HK-2 (cell line): ENCODE results near the gene CSGALNACT2.
"Not testable (repeated sequence)": the region's sequence is repeated elsewhere in the genome, so short reads cannot be mapped to it uniquely, and the experiment has no call there.

Experiments
- DNase-seq: peaks from one replicate; pipeline ENCODE4 v3.0.0-alpha.2; 2018; ENCODE audit not compliant: unreplicated experiment

Gene CSGALNACT2

GRCh38 chr10:43137717-43138020 lies 576 bp upstream of the CSGALNACT2 start:
- DNase-seq: peak; percentile 76

GRCh38 chr10:43138757-43139241 lies 554 bp downstream of the CSGALNACT2 start:
- no peak for DNase-seq

GRCh38 chr10:43141421-43141820 lies 3.2 kb downstream of the CSGALNACT2 start:
- DNase-seq: no peak

GRCh38 chr10:43145311-43145710 lies 7.1 kb downstream of the CSGALNACT2 start:
- DNase-seq: no peak

GRCh38 chr10:43145936-43146335 lies 7.7 kb downstream of the CSGALNACT2 start:
- not testable (repeated sequence) for DNase-seq

GRCh38 chr10:43151371-43151770 lies 13.1 kb downstream of the CSGALNACT2 start:
- DNase-seq: no peak

GRCh38 chr10:43153901-43154300 lies 15.7 kb downstream of the CSGALNACT2 start:
- DNase-seq: no peak

- DNase-seq: no peak
Observed at GRCh38 chr10:43155221-43155620, 17.0 kb downstream of the CSGALNACT2 start.

GRCh38 chr10:43155741-43156140 lies 17.5 kb downstream of the CSGALNACT2 start:
- DNase-seq: no peak

- DNase-seq: no peak
Observed at GRCh38 chr10:43156590-43157341, 18.5 kb downstream of the CSGALNACT2 start.

GRCh38 chr10:43158636-43159035 lies 20.4 kb downstream of the CSGALNACT2 start:
- no peak for DNase-seq

GRCh38 chr10:43160046-43160920 lies 22.0 kb downstream of the CSGALNACT2 start:
- peak; percentile 16 for DNase-seq

- DNase-seq: no peak
Observed at GRCh38 chr10:43160921-43161255, 22.6 kb downstream of the CSGALNACT2 start.

- DNase-seq: no peak
Observed at GRCh38 chr10:43162604-43163003, 24.4 kb downstream of the CSGALNACT2 start.

- DNase-seq: no peak
Observed at GRCh38 chr10:43166207-43166879, 28.1 kb downstream of the CSGALNACT2 start.

- no peak for DNase-seq
Observed at GRCh38 chr10:43166880-43167497, 28.7 kb downstream of the CSGALNACT2 start.

- no peak for DNase-seq
Observed at GRCh38 chr10:43167498-43167889, 29.2 kb downstream of the CSGALNACT2 start.

- no peak for DNase-seq
Observed at GRCh38 chr10:43170491-43170890, 32.2 kb downstream of the CSGALNACT2 start.

GRCh38 chr10:43172645-43173044 lies 34.4 kb downstream of the CSGALNACT2 start:
- no peak for DNase-seq

GRCh38 chr10:43173120-43173519 lies 34.9 kb downstream of the CSGALNACT2 start:
- DNase-seq: no peak

- DNase-seq: no peak
Observed at GRCh38 chr10:43174969-43175368, 36.7 kb downstream of the CSGALNACT2 start.

GRCh38 chr10:43176271-43176670 lies 38.0 kb downstream of the CSGALNACT2 start:
- no peak for DNase-seq
